B cell (primary cell): ENCODE results near the gene EFHC2.

ENCODE experiments used
- CTCF ChIP-seq: fragments of 200-600 bp; IDR thresholded peaks from one replicate; pipeline ENCODE4 v1.8.0; 2022; ENCODE audit warnings: antibody characterized with exemption, mild to moderate bottlenecking
- EZH2 ChIP-seq: IDR thresholded peaks from 2 replicates; pipeline ENCODE4 v1.6.1; 2012; ENCODE audit warnings: borderline replicate concordance, low read depth, mild to moderate bottlenecking, moderate library complexity, low read length; ENCODE audit not compliant: insufficient read depth, poor library complexity, severe bottlenecking

GRCh38 chrX:44246826-44247225 lies 96.6 kb downstream of the EFHC2 start:
- TF ChIP-seq CTCF (no peak), EZH2 (no peak)
